ENCODE data around the gene IFIT2.

Gene IFIT2

GRCh38 chr10:89306434-89307268, 4.8 kb downstream of the IFIT2 start:
- H3K9me3 ChIP-seq (ENCODE audit: severe bottlenecking): no peaks in the 10 kb centered on the region
- H3K36me3 ChIP-seq: no peaks in the 10 kb centered on the region
- no peak for TF ChIP-seq CTCF (IDR thresholded peaks at IDR 0.05; ENCODE audit: low read depth, low read length)
- no peaks in the 10 kb centered on the region for H3K27me3 ChIP-seq (ENCODE audit: insufficient read depth, low read depth, severe bottlenecking)
- H3K4me3 ChIP-seq (ENCODE audit: low read depth, low read length): no peak overlapping the region
- DNase-seq: no peak
- H3K27ac ChIP-seq: no peak overlapping the region

GRCh38 chr10:89307269-89307577, 5.4 kb downstream of the IFIT2 start:
- no peaks in the 10 kb centered on the region for H3K36me3 ChIP-seq
- DNase-seq: no peak
- H3K27me3 ChIP-seq (ENCODE audit: insufficient read depth, low read depth, severe bottlenecking): no peaks in the 10 kb centered on the region
- H3K4me3 ChIP-seq (ENCODE audit: low read depth, low read length): no peak overlapping the region
- no peak overlapping the region for H3K27ac ChIP-seq
- H3K9me3 ChIP-seq (ENCODE audit: severe bottlenecking): no peaks in the 10 kb centered on the region
- TF ChIP-seq CTCF (IDR thresholded peaks at IDR 0.05; ENCODE audit: low read depth, low read length): no peak

- TF ChIP-seq CTCF (IDR thresholded peaks at IDR 0.05; ENCODE audit: low read depth, low read length): no peak
- no peaks in the 10 kb centered on the region for H3K36me3 ChIP-seq
- H3K9me3 ChIP-seq (ENCODE audit: severe bottlenecking): no peaks in the 10 kb centered on the region
- H3K4me3 ChIP-seq (ENCODE audit: low read depth, low read length): no peak overlapping the region
- H3K27ac ChIP-seq: no peak overlapping the region
- H3K27me3 ChIP-seq (ENCODE audit: insufficient read depth, low read depth, severe bottlenecking): no peaks in the 10 kb centered on the region
- no peak for DNase-seq
These were observed 6.4 kb downstream of the IFIT2 start for GRCh38 chr10:89308266-89308665.

GRCh38 chr10:89308736-89309135, 6.9 kb downstream of the IFIT2 start:
- Histone ChIP-seq H3K27me3 (ENCODE audit: insufficient read depth, low read depth, severe bottlenecking) (no peaks in the 10 kb centered on the region), H3K9me3 (ENCODE audit: severe bottlenecking) (no peaks in the 10 kb centered on the region), H3K36me3 (no peaks in the 10 kb centered on the region), H3K27ac (no peak overlapping the region), H3K4me3 (ENCODE audit: low read depth, low read length) (no peak overlapping the region)
- TF ChIP-seq CTCF (IDR thresholded peaks at IDR 0.05; ENCODE audit: low read depth, low read length): no peak
- DNase-seq: no peak

GRCh38 chr10:89309156-89310055, 7.6 kb downstream of the IFIT2 start:
- DNase-seq: no peak
- no peak overlapping the region for H3K4me3 ChIP-seq (ENCODE audit: low read depth, low read length)
- no peaks in the 10 kb centered on the region for H3K9me3 ChIP-seq (ENCODE audit: severe bottlenecking)
- H3K36me3 ChIP-seq: no peaks in the 10 kb centered on the region
- H3K27me3 ChIP-seq (ENCODE audit: insufficient read depth, low read depth, severe bottlenecking): no peaks in the 10 kb centered on the region
- no peak for TF ChIP-seq CTCF (IDR thresholded peaks at IDR 0.05; ENCODE audit: low read depth, low read length)
- H3K27ac ChIP-seq: no peak overlapping the region

Measured in WERI-Rb-1 (cell line).